Measurements from ENCODE around the gene GIT2. TPM values are rescaled to one million over a fixed set of nuclear protein-coding genes. Genes with fewer than 3 reads are reported as not detected.

The GIT2 gene
- total and polyA plus RNA-seq, 2 of the 13 experiments (the other 11 are each of a cell fraction or from before 2014, with no cell fraction given), result 18.4 to 19.8 TPM

GRCh38 chr12:109995686-109996482, at the start of gene GIT2 (continued):
- no peak for TF ChIP-seq ZNF562 (CRISPR knock-in tag; IDR thresholded peaks at IDR 0.05; ENCODE audit: borderline replicate concordance)
- no peak for TF ChIP-seq MLLT10 (CRISPR knock-in tag; IDR thresholded peaks at IDR 0.05)
- TF ChIP-seq XRCC5 (optimal IDR thresholded peaks at IDR 0.05; ENCODE audit: low read length), result no peak
- TF ChIP-seq, protein P1, sequence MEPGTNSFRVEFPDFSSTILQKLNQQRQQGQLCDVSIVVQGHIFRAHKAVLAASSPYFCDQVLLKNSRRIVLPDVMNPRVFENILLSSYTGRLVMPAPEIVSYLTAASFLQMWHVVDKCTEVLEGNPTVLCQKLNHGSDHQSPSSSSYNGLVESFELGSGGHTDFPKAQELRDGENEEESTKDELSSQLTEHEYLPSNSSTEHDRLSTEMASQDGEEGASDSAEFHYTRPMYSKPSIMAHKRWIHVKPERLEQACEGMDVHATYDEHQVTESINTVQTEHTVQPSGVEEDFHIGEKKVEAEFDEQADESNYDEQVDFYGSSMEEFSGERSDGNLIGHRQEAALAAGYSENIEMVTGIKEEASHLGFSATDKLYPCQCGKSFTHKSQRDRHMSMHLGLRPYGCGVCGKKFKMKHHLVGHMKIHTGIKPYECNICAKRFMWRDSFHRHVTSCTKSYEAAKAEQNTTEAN (CRISPR knock-in tag; conservative IDR thresholded peaks at IDR 0.05), result no peak; the same call in 1 of the 2 replicates
- TF ChIP-seq KLF9 (CRISPR knock-in tag; IDR thresholded peaks at IDR 0.05; ENCODE audit: low read depth), result no peak
- TF ChIP-seq ZNF142 (CRISPR knock-in tag; IDR thresholded peaks at IDR 0.05), result peak; percentile 8; the same call in 1 of the 2 replicates
- peak; percentile 85; the same call in 1 of the 2 replicates for TF ChIP-seq SIN3A (IDR thresholded peaks at IDR 0.05; ENCODE audit: borderline replicate concordance, low read depth, low read length)
- no peak for TF ChIP-seq ZNF329 (CRISPR knock-in tag; IDR thresholded peaks at IDR 0.05; ENCODE audit: low read depth)
- peak; percentile 72 for TF ChIP-seq ZNF883 (CRISPR knock-in tag; IDR thresholded peaks at IDR 0.05; ENCODE audit: not compliant biosample characterization)
- no peak for TF ChIP-seq ZKSCAN1 (IDR thresholded peaks at IDR 0.05; ENCODE audit: low read length)
- TF ChIP-seq, protein P2, sequence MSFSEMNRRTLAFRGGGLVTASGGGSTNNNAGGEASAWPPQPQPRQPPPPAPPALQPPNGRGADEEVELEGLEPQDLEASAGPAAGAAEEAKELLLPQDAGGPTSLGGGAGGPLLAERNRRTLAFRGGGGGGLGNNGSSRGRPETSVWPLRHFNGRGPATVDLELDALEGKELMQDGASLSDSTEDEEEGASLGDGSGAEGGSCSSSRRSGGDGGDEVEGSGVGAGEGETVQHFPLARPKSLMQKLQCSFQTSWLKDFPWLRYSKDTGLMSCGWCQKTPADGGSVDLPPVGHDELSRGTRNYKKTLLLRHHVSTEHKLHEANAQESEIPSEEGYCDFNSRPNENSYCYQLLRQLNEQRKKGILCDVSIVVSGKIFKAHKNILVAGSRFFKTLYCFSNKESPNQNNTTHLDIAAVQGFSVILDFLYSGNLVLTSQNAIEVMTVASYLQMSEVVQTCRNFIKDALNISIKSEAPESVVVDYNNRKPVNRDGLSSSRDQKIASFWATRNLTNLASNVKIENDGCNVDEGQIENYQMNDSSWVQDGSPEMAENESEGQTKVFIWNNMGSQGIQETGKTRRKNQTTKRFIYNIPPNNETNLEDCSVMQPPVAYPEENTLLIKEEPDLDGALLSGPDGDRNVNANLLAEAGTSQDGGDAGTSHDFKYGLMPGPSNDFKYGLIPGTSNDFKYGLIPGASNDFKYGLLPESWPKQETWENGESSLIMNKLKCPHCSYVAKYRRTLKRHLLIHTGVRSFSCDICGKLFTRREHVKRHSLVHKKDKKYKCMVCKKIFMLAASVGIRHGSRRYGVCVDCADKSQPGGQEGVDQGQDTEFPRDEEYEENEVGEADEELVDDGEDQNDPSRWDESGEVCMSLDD (CRISPR knock-in tag; IDR thresholded peaks at IDR 0.05; ENCODE audit: borderline replicate concordance), result no peak
- TF ChIP-seq SMAD3 (CRISPR knock-in tag; IDR thresholded peaks at IDR 0.05), result no peak; the same call in 1 of the 2 replicates
- peak; percentile 90; the same call in 1 of the 2 replicates for TF ChIP-seq ZNF333 (CRISPR knock-in tag; IDR thresholded peaks at IDR 0.05; ENCODE audit: borderline replicate concordance)
- no peak for TF ChIP-seq SUZ12 (IDR thresholded peaks at IDR 0.05; ENCODE audit: low read depth, low read length)
- TF ChIP-seq AHR (CRISPR knock-in tag; IDR thresholded peaks at IDR 0.05), result no peak
- TF ChIP-seq HOXA7 (CRISPR knock-in tag; IDR thresholded peaks at IDR 0.05), result 0 out of 2 replicates have a peak, but pooled peaks have one; percentile 41
- peak; percentile 30; the same call in 1 of the 2 replicates for TF ChIP-seq ZNF740 (CRISPR knock-in tag; IDR thresholded peaks at IDR 0.05)
- TF ChIP-seq ZNF20 (CRISPR knock-in tag; IDR thresholded peaks at IDR 0.05), result no peak
- 0 out of 2 replicates have a peak, but pooled peaks have one; percentile 25 for TF ChIP-seq FOXA3 (CRISPR knock-in tag; IDR thresholded peaks at IDR 0.05)
- TF ChIP-seq KAT7 (CRISPR knock-in tag; IDR thresholded peaks at IDR 0.05; ENCODE audit: borderline replicate concordance), result no peak; the same call in 1 of the 2 replicates

Measured in HepG2 (cell line).